Measurements from ENCODE around the gene STAG3.
"Not testable (repeated sequence)": the region's sequence is repeated elsewhere in the genome, so short reads cannot be mapped to it uniquely, and the experiment has no call there.

Gene STAG3

GRCh38 chr7:100248483-100248882 lies 70.8 kb downstream of the STAG3 start:
- no peak for DNase-seq

- DNase-seq: no peak
Measured at GRCh38 chr7:100257017-100257416, 79.3 kb downstream of the STAG3 start.

- not testable (repeated sequence) for DNase-seq
Measured at GRCh38 chr7:100259984-100260383, 82.3 kb downstream of the STAG3 start.

- DNase-seq: not testable (repeated sequence)
Measured at GRCh38 chr7:100262896-100263295, 85.2 kb downstream of the STAG3 start.

All from NCI-H82 (cell line).